Measurements from ENCODE around the gene NUAK1.

- TF ChIP-seq CTCF (IDR thresholded peaks at IDR 0.05; ENCODE audit: insufficient read depth, low read length, poor library complexity, severe bottlenecking): no peak
- TF ChIP-seq EZH2phosphoT487 (conservative IDR thresholded peaks at IDR 0.05; ENCODE audit: low read length): no peak
Measured at GRCh38 chr12:106094304-106094703, 44.5 kb downstream of the NUAK1 start.

All from SU-DHL-6 (cell line).